ENCODE results near the gene PDE6B. TPM values are rescaled to one million over a fixed set of nuclear protein-coding genes. Genes with fewer than 3 reads are reported as not detected.

Gene PDE6B
- total RNA-seq, 1 experiment from 2014 or later = 10.8 TPM

- no peaks in the 10 kb centered on the region for H4K20me1 ChIP-seq (ENCODE audit: control insufficient read depth, insufficient read depth, insufficient read length)
- H4K5ac ChIP-seq (ENCODE audit: insufficient read length, low read depth, low read length) = no peak overlapping the region
- no peak overlapping the region for H2BK15ac ChIP-seq (ENCODE audit: low read depth, low read length)
- TF ChIP-seq CTCF (conservative IDR thresholded peaks at IDR 0.05) = no peak
- Mint-ChIP-seq H3K4me1 (peaks cover 0 to 6% of the 10 kb centered on the region in 2 experiments; a peak in 2 of 4 replicates), H3K9me3 (no peaks in the 10 kb centered on the region; a peak in 1 of 5 replicates), H3K27me3 (ENCODE audit: low read depth) (no peaks in the 10 kb centered on the region; the same call in none of the 2 replicates), H3K27ac (no peak overlapping the region), H3K4me3 (no peak overlapping the region), H3K36me3 (ENCODE audit: insufficient read depth in 1 of 3, low read depth in 3 of 3) (no peaks in the 10 kb centered on the region; a peak in 1 of 7 replicates)
- H3K23ac ChIP-seq (ENCODE audit: insufficient read length, low read depth, low read length) = no peak overlapping the region
- no peaks in the 10 kb centered on the region for H3K4me1 ChIP-seq (ENCODE audit: insufficient read depth, low read length)
- H2BK5ac ChIP-seq (ENCODE audit: insufficient read length, low read length) = no peak overlapping the region
- H2BK20ac ChIP-seq (ENCODE audit: low read depth, low read length, poor library complexity, severe bottlenecking) = no peak overlapping the region
- no peaks in the 10 kb centered on the region for H3K79me2 ChIP-seq (ENCODE audit: insufficient read depth, low read length)
- no peak overlapping the region for H3K9ac ChIP-seq (ENCODE audit: extremely low read depth, insufficient read length, low read length)
- H3K56ac ChIP-seq (ENCODE audit: insufficient read length, low read depth, low read length) = no peak overlapping the region
- no peaks in the 10 kb centered on the region for H3K27me3 ChIP-seq (ENCODE audit: insufficient read depth, low read length)
- H3K9me3 ChIP-seq (ENCODE audit: control insufficient read depth, low read depth, low read length) = no peaks in the 10 kb centered on the region
- H3K4ac ChIP-seq (ENCODE audit: low read depth, low read length) = no peak overlapping the region
- WGBS (ENCODE audit: extremely low coverage, insufficient read length, low lambda C conversion rate) = no CpG with 5 or more reads among the region's 17 CpGs
- H3K23me2 ChIP-seq (ENCODE audit: insufficient read length, low read depth, low read length, poor library complexity, severe bottlenecking) = no peaks in the 10 kb centered on the region
- H2BK12ac ChIP-seq (ENCODE audit: insufficient read length, low read depth, low read length) = no peak overlapping the region
- H2BK120ac ChIP-seq (ENCODE audit: low read depth, low read length, poor library complexity, severe bottlenecking) = no peak overlapping the region
- no peak overlapping the region for H3K18ac ChIP-seq (ENCODE audit: insufficient read length, low read depth, low read length)
- no peak overlapping the region for H3K4me2 ChIP-seq (ENCODE audit: insufficient read depth, insufficient read length, low read length)
- no peak for DNase-seq
- H3K79me1 ChIP-seq (ENCODE audit: insufficient read depth, low read depth, low read length, poor library complexity, severe bottlenecking) = no peaks in the 10 kb centered on the region
- no peak overlapping the region for H3T11ph ChIP-seq (ENCODE audit: low read length)
- no peak overlapping the region for H3K14ac ChIP-seq (ENCODE audit: insufficient read depth, low read length)
- no peak overlapping the region for H2AFZ ChIP-seq (ENCODE audit: low read length)
- H2AK5ac ChIP-seq (ENCODE audit: insufficient read length, low read length) = no peak overlapping the region
- H4K91ac ChIP-seq (ENCODE audit: insufficient read length, low read depth, low read length) = no peak overlapping the region
- H3K27ac ChIP-seq (ENCODE audit: insufficient read length, low read depth, low read length) = no peak overlapping the region
- no peak overlapping the region for H4K8ac ChIP-seq (replicated peaks; ENCODE audit: insufficient read length, low read depth, low read length)
These were observed 29.6 kb downstream of the PDE6B start for GRCh38 chr4:654871-655463.

Measured in H9 (cell line).